Left ventricle myocardium inferior (tissue), 1 donor: Measurements from ENCODE around the gene GADD45A. TPM values are rescaled to one million over a fixed set of nuclear protein-coding genes. Genes with fewer than 3 reads are reported as not detected.

Experiments
- DNase-seq: peaks from one replicate; pipeline ENCODE4 v3.0.0-alpha.2; 2020
- H3K27ac ChIP-seq: fragments of 200-600 bp; replicated peaks from 2 replicates; pipeline ENCODE4 v1.8.0; 2021
- H3K27me3 ChIP-seq: fragments of 200-600 bp; 2 replicates; pipeline ENCODE4 v1.8.0; 2021; ENCODE audit warnings: low read depth
- H3K36me3 ChIP-seq: fragments of 200-600 bp; 2 replicates; pipeline ENCODE4 v1.8.0; 2021
- H3K4me1 ChIP-seq: fragments of 200-600 bp; 2 replicates; pipeline ENCODE4 v1.8.0; 2021
- H3K4me3 ChIP-seq: fragments of 200-600 bp; 2 replicates; pipeline ENCODE4 v1.8.0; 2021; ENCODE audit warnings: mild to moderate bottlenecking, moderate library complexity
- H3K9me3 ChIP-seq: fragments of 200-600 bp; replicated peaks from 2 replicates; pipeline ENCODE4 v1.8.0; 2021
- CTCF ChIP-seq: fragments of 200-600 bp; IDR thresholded peaks from 2 replicates; pipeline ENCODE4 v1.8.0; 2021; ENCODE audit warnings: antibody characterized with exemption, mild to moderate bottlenecking, borderline replicate concordance
- intact Hi-C: fragments of 100-400 bp; cut with micrococcal nuclease; formaldehyde crosslinking; loops from one replicate; pipeline ENCODE4 v1.11.0; 2022
- total RNA-seq: library from RNA; stranded (reverse); fragmentation: NEBNext Ultra II Directional; extraction: Animal tissue kit (Norgen Biotek cat#: 25700); gene quantifications from one replicate; pipeline ENCODE4 v1.2.1, GENCODE V29; 2021
- donor health status: DM: no; HTN: yes; CAD: no; lungs with severe emphysema.

Gene GADD45A
- total RNA-seq, 1 donor from 2014 or later, result 65.0 TPM

GRCh38 chr1:67668660-67669059 lies 16.3 kb upstream of the GADD45A start:
- Histone ChIP-seq H3K27me3 (no peaks in the 10 kb centered on the region), H3K27ac (no peak overlapping the region), H3K4me3 (no peak overlapping the region), H3K4me1 (peaks cover 3% of the 10 kb centered on the region), H3K36me3 (no peaks in the 10 kb centered on the region), H3K9me3 (no peaks in the 10 kb centered on the region)
- no peak for TF ChIP-seq CTCF
- no peak for DNase-seq
- intact Hi-C loops, result no loop called here

- no peak for TF ChIP-seq CTCF
- H3K36me3 ChIP-seq, result no peaks in the 10 kb centered on the region
- intact Hi-C loops, result no loop called here
- no peaks in the 10 kb centered on the region for H3K9me3 ChIP-seq
- no peak for DNase-seq
- H3K4me3 ChIP-seq, result no peak overlapping the region
- no peak overlapping the region for H3K27ac ChIP-seq
- peaks cover 18% of the 10 kb centered on the region for H3K4me1 ChIP-seq
- H3K27me3 ChIP-seq, result no peaks in the 10 kb centered on the region
Observed at GRCh38 chr1:67672260-67672803, 12.7 kb upstream of the GADD45A start.

- H3K36me3 ChIP-seq, result no peaks in the 10 kb centered on the region
- no peaks in the 10 kb centered on the region for H3K27me3 ChIP-seq
- TF ChIP-seq CTCF, result no peak
- peaks cover 18% of the 10 kb centered on the region for H3K4me1 ChIP-seq
- H3K9me3 ChIP-seq, result no peaks in the 10 kb centered on the region
- no peak for DNase-seq
- no peak overlapping the region for H3K27ac ChIP-seq
- H3K4me3 ChIP-seq, result no peak overlapping the region
- intact Hi-C loops, result no loop called here
Observed at GRCh38 chr1:67673468-67674201, 11.4 kb upstream of the GADD45A start.

GRCh38 chr1:67674260-67675011 lies 10.6 kb upstream of the GADD45A start:
- peaks cover 18% of the 10 kb centered on the region for H3K4me1 ChIP-seq
- H3K4me3 ChIP-seq, result no peak overlapping the region
- H3K27ac ChIP-seq, result peak overlapping the region; percentile 51
- no peaks in the 10 kb centered on the region for H3K27me3 ChIP-seq
- H3K36me3 ChIP-seq, result no peaks in the 10 kb centered on the region
- DNase-seq, result peak; percentile 17
- no peak for TF ChIP-seq CTCF
- H3K9me3 ChIP-seq, result no peaks in the 10 kb centered on the region
- intact Hi-C loops, result no loop called here

- intact Hi-C loops, result no loop called here
- Histone ChIP-seq H3K36me3 (no peaks in the 10 kb centered on the region), H3K27me3 (no peaks in the 10 kb centered on the region), H3K4me3 (no peak overlapping the region), H3K27ac (no peak overlapping the region), H3K4me1 (peaks cover 18% of the 10 kb centered on the region), H3K9me3 (no peaks in the 10 kb centered on the region)
- TF ChIP-seq CTCF, result no peak
- no peak for DNase-seq
Observed at GRCh38 chr1:67675800-67676199, 9.2 kb upstream of the GADD45A start.
